HepG2 (cell line): Measurements from ENCODE around the gene KIAA1217. TPM values are rescaled to one million over a fixed set of nuclear protein-coding genes. Genes with fewer than 3 reads are reported as not detected.

ENCODE experiments used
- ATAC-seq: fragments of 200-7000 bp; cut with Tn5 transposase; 3 replicates; pipeline ENCODE4 v1.9.1; 2020; ENCODE audit warnings: mild to moderate bottlenecking, moderate library complexity
- BruUV-seq: library from RNA; stranded (reverse); fragments of 400-500 nt; replicated peaks from 2 replicates; lab custom pipeline; 2021; lab: Mats Ljungman, UMichigan
- CTCF ChIA-PET: fragments of 300-600 bp; formaldehyde crosslinking; extraction: SDS; loops from one replicate; lab custom pipeline; 2021; ENCODE audit warnings: low total read pairs, inconsistent platforms, low intra/inter-chr PET ratio; lab: Yijun Ruan, JAX
- POLR2A ChIA-PET: fragments of 350-600 bp; sonication (Branson Sonifier 250); formaldehyde crosslinking; loops from one replicate; lab custom pipeline; 2020; ENCODE audit warnings: antibody characterized with exemption, inconsistent platforms; lab: Yijun Ruan, JAX
- DNase-seq: peaks from one replicate; pipeline ENCODE4 v3.0.0-alpha.2; 2015; ENCODE audit warnings: low spot score
- FAIRE-seq: peaks from 3 replicates; lab custom pipeline; 2011; peaks lifted over from hg19 to GRCh38; lab: Jason Lieb, UNC
- H2AFZ ChIP-seq: one replicate; pipeline ENCODE4 v1.6.1; 2011; ENCODE audit warnings: low read length, inconsistent platforms
- H3K27ac ChIP-seq: fragments of 300-600 bp; 3 replicates; pipeline ENCODE4 v1.8.0; 2011; ENCODE audit warnings: mixed run types, mild to moderate bottlenecking, mixed read lengths, low read length, inconsistent platforms; ENCODE audit not compliant: insufficient read depth; ENCODE audit errors: extremely low read length
- H3K27me3 ChIP-seq, 2 experiments: fragments of 200-600 bp in 1 of 2; 2 replicates in 1 of 2; 3 replicates in 1 of 2; pipeline versions ENCODE4 v1.6.0 to v1.8.0; 2011; ENCODE audit warnings: low read length in 2 of 2, mild to moderate bottlenecking in 2 of 2, moderate library complexity in 2 of 2, inconsistent platforms in 1 of 2; ENCODE audit not compliant: insufficient read depth in 2 of 2, control insufficient read depth in 1 of 2
- H3K36me3 ChIP-seq, 2 experiments: fragments of 200-600 bp in 1 of 2; replicated peaks in 1 of 2; 2 replicates in 1 of 2; 3 replicates in 1 of 2; pipeline versions ENCODE4 v1.5.1 to v1.8.0; 2011; ENCODE audit warnings: low read length in 2 of 2, inconsistent platforms in 1 of 2; ENCODE audit not compliant: insufficient read depth in 2 of 2, control insufficient read depth in 1 of 2
- H3K4me1 ChIP-seq: 2 replicates; pipeline ENCODE4 v1.5.1; 2012; ENCODE audit warnings: low read length, inconsistent platforms; ENCODE audit not compliant: insufficient read depth
- H3K4me2 ChIP-seq: 2 replicates; pipeline ENCODE4 v1.6.0; 2011; ENCODE audit warnings: low read depth, low read length, inconsistent platforms
- H3K4me3 ChIP-seq, 3 experiments: fragments of 200-600 bp in 1 of 3; sonication (generic), shearing (Covaris generic) in 1 of 3; replicated peaks in 1 of 3; 2 replicates each; pipeline ENCODE4 v1.5.1; 2011 to 2016; ENCODE audit warnings: low read length in 3 of 3, inconsistent platforms in 2 of 3, low read depth in 2 of 3, mild to moderate bottlenecking in 2 of 3, control low read depth in 1 of 3, mixed read lengths in 1 of 3; ENCODE audit not compliant: insufficient read depth in 1 of 3
- H3K79me2 ChIP-seq: one replicate; pipeline ENCODE4 v1.6.1; 2011; ENCODE audit warnings: low read length, inconsistent platforms; ENCODE audit not compliant: insufficient read depth
- H3K9ac ChIP-seq: 2 replicates; pipeline ENCODE4 v1.6.0; 2011; ENCODE audit warnings: mild to moderate bottlenecking, low read depth, low read length, inconsistent platforms; ENCODE audit not compliant: insufficient read depth
- H3K9me3 ChIP-seq: 2 replicates; pipeline ENCODE4 v1.5.1; 2012; ENCODE audit warnings: mild to moderate bottlenecking, low read length
- H4K20me1 ChIP-seq: 2 replicates; pipeline ENCODE4 v1.6.0; 2011; ENCODE audit warnings: inconsistent platforms, mild to moderate bottlenecking, low read length, moderate library complexity; ENCODE audit not compliant: insufficient read depth
- ELK4 ChIP-seq: sonication (generic); formaldehyde crosslinking; IDR thresholded peaks from 2 replicates; pipeline ENCODE4 v1.9.0; 2021; ENCODE audit warnings: missing genetic modification reagents, borderline replicate concordance
- JUNB ChIP-seq: sonication (generic); formaldehyde crosslinking; IDR thresholded peaks from 2 replicates; pipeline ENCODE4 v1.8.0; 2022; ENCODE audit warnings: missing genetic modification reagents, mild to moderate bottlenecking, borderline replicate concordance
- JUND ChIP-seq: sonication (generic); formaldehyde crosslinking; IDR thresholded peaks from 2 replicates; pipeline ENCODE4 v1.8.0; 2022; ENCODE audit warnings: mild to moderate bottlenecking, missing genetic modification reagents
- KMT2B ChIP-seq: IDR thresholded peaks from 2 replicates; pipeline ENCODE4 v1.6.1; 2016; ENCODE audit warnings: missing genetic modification reagents, missing compliant biosample characterization
- LBX2 ChIP-seq: sonication (generic); formaldehyde crosslinking; IDR thresholded peaks from 2 replicates; pipeline ENCODE4 v1.5.0; 2020; ENCODE audit warnings: missing genetic modification reagents, mild to moderate bottlenecking, borderline replicate concordance
- RAD21 ChIP-seq: fragments of 450-650 bp; formaldehyde crosslinking; IDR thresholded peaks from 2 replicates; pipeline ENCODE4 v1.5.0; 2020; ENCODE audit warnings: mild to moderate bottlenecking
- SMAD9 ChIP-seq: sonication (generic); formaldehyde crosslinking; IDR thresholded peaks from 2 replicates; pipeline ENCODE4 v1.5.1; 2020; ENCODE audit warnings: mild to moderate bottlenecking, missing genetic modification reagents
- ZNF121 ChIP-seq: sonication (generic); formaldehyde crosslinking; IDR thresholded peaks from 2 replicates; pipeline ENCODE4 v1.5.0; 2020; ENCODE audit warnings: mild to moderate bottlenecking, missing genetic modification reagents
- WGBS: methylation state at CpG from one replicate; pipeline ENCODE4 v1.1.6; 2017; ENCODE audit warnings: low lambda C conversion rate; 5-methylcytosine and 5-hydroxymethylcytosine counted together
- in situ Hi-C: cut with HindIII; loops from 2 replicates; pipeline ENCODE4 v1.10.0; 2017; ENCODE audit warnings: low pct_unique_long_range_greater_than_20kb; ENCODE audit not compliant: extremely low pct_ligation_motif_present
- intact Hi-C: fragments of 100-400 bp; cut with micrococcal nuclease; formaldehyde crosslinking; loops from one replicate; pipeline ENCODE4 v1.10.0; 2022; ENCODE audit not compliant: unreplicated experiment
- polyA plus RNA-seq, 8 experiments: library from polyadenylated mRNA; depleted of rRNA in 3 of 8; stranded (reverse) in 7 of 8; unstranded in 1 of 8; fragments of >200 nt; fragmentation: Illumina TruSeq in 4 of 8; extraction: Trizol in 4 of 8; gene quantifications; 2 replicates each; pipeline versions ENCODE4 v1.2.1 to v1.2.3, GENCODE V29; 2011 to 2016; ENCODE audit warnings: low read depth in 4 of 8, missing spikeins in 1 of 8, mixed read lengths in 1 of 8; ENCODE audit not compliant: insufficient read depth in 1 of 8
- total RNA-seq, 5 experiments: library from RNA; depleted of rRNA; stranded (reverse); fragments of >200 nt; fragmentation: Illumina TruSeq; extraction: Trizol; gene quantifications; 2 replicates each; pipeline ENCODE4 v1.2.3, GENCODE V29; 2016; ENCODE audit warnings: low read depth in 1 of 5

KIAA1217 gene
- total and polyA plus RNA-seq, 2 of the 13 experiments (the other 11 are each of a cell fraction or from before 2014, with no cell fraction given) = 4.6 to 10.9 TPM

- no peak for TF ChIP-seq KMT2B (CRISPR knock-in tag)
- TF ChIP-seq RAD21 (CRISPR knock-in tag) = no peak
- TF ChIP-seq ELK4 = no peak
- no peak for TF ChIP-seq SMAD9 (CRISPR knock-in tag)
Measured at GRCh38 chr10:24382596-24382978, 173.6 kb downstream of the KIAA1217 start (continued).

- no peak overlapping the region for H3K27ac ChIP-seq
- ChIA-PET POLR2A (no interaction called here), CTCF (no interaction called here)
- no peak overlapping the region for H3K4me2 ChIP-seq
- peak; percentile 52 for ATAC-seq
- intact Hi-C loops (loop anchor here (1.0 kb wide), 1 partner anchor 120 kb away; no protein-coding TSS in a partner anchor), in situ Hi-C loops (no loop called here)
- no peak for TF ChIP-seq LBX2
- no peak for TF ChIP-seq JUNB (CRISPR knock-in tag)
- peak; percentile 72; the same call in 1 of the 2 replicates for TF ChIP-seq ZNF121 (CRISPR knock-in tag)
- TF ChIP-seq JUND (CRISPR knock-in tag) = no peak
- peaks cover 3 to 7% of the 10 kb centered on the region in 2 experiments; a peak in 4 of 5 replicates for H3K36me3 ChIP-seq
- no peaks in the 10 kb centered on the region for H3K9me3 ChIP-seq
- H3K4me3 ChIP-seq = no peak overlapping the region
- H3K79me2 ChIP-seq = no peaks in the 10 kb centered on the region
- no peak overlapping the region for H3K9ac ChIP-seq
- no peaks in the 10 kb centered on the region for H3K27me3 ChIP-seq
- BruUV-seq = no TSS peak
- DNase-seq = peak; percentile 3
- H2AFZ ChIP-seq = no peak overlapping the region
- peaks cover 15% of the 10 kb centered on the region for H3K4me1 ChIP-seq
- WGBS = 87% methylated on average over 10 of the region's 12 CpGs
- FAIRE-seq = no peak
- no peaks in the 10 kb centered on the region for H4K20me1 ChIP-seq
Measured at GRCh38 chr10:24382979-24383663, 174.2 kb downstream of the KIAA1217 start.
